Measurements from ENCODE around the gene PDCD10. TPM values are rescaled to one million over a fixed set of nuclear protein-coding genes. Genes with fewer than 3 reads are reported as not detected.

Gene PDCD10
- total RNA-seq, 2 donors from 2014 or later, result 51.1 to 55.5 TPM

- H3K27ac Mint-ChIP-seq, result peak overlapping the region; percentile 19
- H3K36me3 Mint-ChIP-seq (ENCODE audit: low read depth), result peaks cover 3% of the 10 kb centered on the region
- no peak overlapping the region for H3K4me3 Mint-ChIP-seq
- ATAC-seq (no peak), DNase-seq (no peak)
- peaks cover 46% of the 10 kb centered on the region for H3K4me1 Mint-ChIP-seq
- H3K27me3 Mint-ChIP-seq, result no peaks in the 10 kb centered on the region
- H3K9me3 ChIP-seq (ENCODE audit: control insufficient read depth, low read length, poor library complexity, severe bottlenecking), result no peaks in the 10 kb centered on the region
Observed at GRCh38 chr3:167728632-167729323, 5.9 kb downstream of the PDCD10 start.

DNA sequence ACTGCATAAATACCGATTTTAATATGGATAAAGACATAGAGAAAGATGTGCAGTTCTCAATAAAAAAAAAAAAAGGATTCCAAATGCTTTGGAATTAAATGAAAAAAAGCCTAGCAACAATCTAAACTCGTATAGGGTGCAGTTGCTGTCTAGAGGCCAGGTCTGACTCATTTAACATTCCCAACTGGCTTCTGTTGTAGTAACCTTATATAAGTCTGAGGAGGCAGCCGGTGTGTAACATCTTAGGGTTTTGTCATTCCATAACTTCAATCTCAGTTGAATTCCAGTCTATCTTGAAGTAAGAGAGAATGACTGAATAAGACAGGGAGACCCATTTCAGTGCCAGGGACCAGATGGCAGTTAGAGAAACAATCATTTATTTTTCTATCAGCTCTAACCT is 6.5 kb downstream of the PDCD10 start:
- H3K36me3 Mint-ChIP-seq (ENCODE audit: low read depth), result peaks cover 3% of the 10 kb centered on the region
- no peaks in the 10 kb centered on the region for H3K9me3 ChIP-seq (ENCODE audit: control insufficient read depth, low read length, poor library complexity, severe bottlenecking)
- no peaks in the 10 kb centered on the region for H3K27me3 Mint-ChIP-seq
- H3K4me1 Mint-ChIP-seq, result peaks cover 49% of the 10 kb centered on the region
- no peak for DNase-seq
- ATAC-seq, result no peak
- H3K27ac Mint-ChIP-seq, result peak overlapping the region; percentile 54
- H3K4me3 Mint-ChIP-seq, result no peak overlapping the region

GRCh38 chr3:167723872-167724271 is 10.8 kb downstream of the PDCD10 start:
- no peaks in the 10 kb centered on the region for H3K9me3 ChIP-seq (ENCODE audit: control insufficient read depth, low read length, poor library complexity, severe bottlenecking)
- Mint-ChIP-seq H3K27ac (peak overlapping the region; percentile 63), H3K27me3 (no peaks in the 10 kb centered on the region), H3K4me3 (no peak overlapping the region), H3K4me1 (peaks cover 46% of the 10 kb centered on the region), H3K36me3 (ENCODE audit: low read depth) (peaks cover 5% of the 10 kb centered on the region)
- DNase-seq (no peak), ATAC-seq (no peak)

GRCh38 chr3:167723025-167723512 is 11.6 kb downstream of the PDCD10 start:
- H3K36me3 Mint-ChIP-seq (ENCODE audit: low read depth), result peaks cover 9% of the 10 kb centered on the region
- peak overlapping the region; percentile 63 for H3K27ac Mint-ChIP-seq
- H3K27me3 Mint-ChIP-seq, result no peaks in the 10 kb centered on the region
- DNase-seq (no peak), ATAC-seq (no peak)
- no peaks in the 10 kb centered on the region for H3K9me3 ChIP-seq (ENCODE audit: control insufficient read depth, low read length, poor library complexity, severe bottlenecking)
- no peak overlapping the region for H3K4me3 Mint-ChIP-seq
- peaks cover 38% of the 10 kb centered on the region for H3K4me1 Mint-ChIP-seq

GRCh38 chr3:167718582-167718981 is 16.1 kb downstream of the PDCD10 start:
- peaks cover 25% of the 10 kb centered on the region for H3K36me3 Mint-ChIP-seq (ENCODE audit: low read depth)
- H3K4me1 Mint-ChIP-seq, result peaks cover 42% of the 10 kb centered on the region
- ATAC-seq (no peak), DNase-seq (no peak)
- no peak overlapping the region for H3K4me3 Mint-ChIP-seq
- no peaks in the 10 kb centered on the region for H3K27me3 Mint-ChIP-seq
- H3K9me3 ChIP-seq (ENCODE audit: control insufficient read depth, low read length, poor library complexity, severe bottlenecking), result no peaks in the 10 kb centered on the region
- peak overlapping the region; percentile 11 for H3K27ac Mint-ChIP-seq

GRCh38 chr3:167716920-167717319 is 17.8 kb downstream of the PDCD10 start:
- Mint-ChIP-seq H3K27me3 (no peaks in the 10 kb centered on the region), H3K4me3 (no peak overlapping the region), H3K36me3 (ENCODE audit: low read depth) (peaks cover 30% of the 10 kb centered on the region), H3K27ac (no peak overlapping the region), H3K4me1 (peaks cover 48% of the 10 kb centered on the region)
- ATAC-seq, result no peak
- no peak for DNase-seq
- no peaks in the 10 kb centered on the region for H3K9me3 ChIP-seq (ENCODE audit: control insufficient read depth, low read length, poor library complexity, severe bottlenecking)

- no peaks in the 10 kb centered on the region for H3K27me3 Mint-ChIP-seq
- ATAC-seq (no peak), DNase-seq (no peak)
- H3K27ac Mint-ChIP-seq, result no peak overlapping the region
- H3K4me3 Mint-ChIP-seq, result no peak overlapping the region
- no peaks in the 10 kb centered on the region for H3K9me3 ChIP-seq (ENCODE audit: control insufficient read depth, low read length, poor library complexity, severe bottlenecking)
- peaks cover 49% of the 10 kb centered on the region for H3K4me1 Mint-ChIP-seq
- H3K36me3 Mint-ChIP-seq (ENCODE audit: low read depth), result peaks cover 35% of the 10 kb centered on the region
Observed at GRCh38 chr3:167714871-167715270, 19.8 kb downstream of the PDCD10 start.

- H3K27me3 Mint-ChIP-seq, result no peaks in the 10 kb centered on the region
- peaks cover 23% of the 10 kb centered on the region for H3K36me3 Mint-ChIP-seq (ENCODE audit: low read depth)
- peak overlapping the region; percentile 10 for H3K27ac Mint-ChIP-seq
- no peak for ATAC-seq
- no peak overlapping the region for H3K4me3 Mint-ChIP-seq
- H3K4me1 Mint-ChIP-seq, result peaks cover 57% of the 10 kb centered on the region
- H3K9me3 ChIP-seq (ENCODE audit: control insufficient read depth, low read length, poor library complexity, severe bottlenecking), result no peaks in the 10 kb centered on the region
- DNase-seq, result no peak
Observed at GRCh38 chr3:167712445-167712844, 22.2 kb downstream of the PDCD10 start.

GRCh38 chr3:167711439-167711838 is 23.3 kb downstream of the PDCD10 start:
- Mint-ChIP-seq H3K27ac (peak overlapping the region; percentile 68), H3K4me1 (peaks cover 60% of the 10 kb centered on the region), H3K4me3 (no peak overlapping the region), H3K36me3 (ENCODE audit: low read depth) (peaks cover 23% of the 10 kb centered on the region), H3K27me3 (no peaks in the 10 kb centered on the region)
- no peak for ATAC-seq
- no peaks in the 10 kb centered on the region for H3K9me3 ChIP-seq (ENCODE audit: control insufficient read depth, low read length, poor library complexity, severe bottlenecking)
- DNase-seq, result no peak

GRCh38 chr3:167710552-167710951 is 24.1 kb downstream of the PDCD10 start:
- Mint-ChIP-seq H3K27ac (peak overlapping the region; percentile 68), H3K4me3 (no peak overlapping the region), H3K4me1 (peaks cover 57% of the 10 kb centered on the region), H3K36me3 (ENCODE audit: low read depth) (peaks cover 19% of the 10 kb centered on the region), H3K27me3 (no peaks in the 10 kb centered on the region)
- no peak for DNase-seq
- H3K9me3 ChIP-seq (ENCODE audit: control insufficient read depth, low read length, poor library complexity, severe bottlenecking), result no peaks in the 10 kb centered on the region
- no peak for ATAC-seq

GRCh38 chr3:167709690-167710089 is 25.0 kb downstream of the PDCD10 start:
- H3K27ac Mint-ChIP-seq, result no peak overlapping the region
- no peak for DNase-seq
- no peaks in the 10 kb centered on the region for H3K27me3 Mint-ChIP-seq
- no peaks in the 10 kb centered on the region for H3K9me3 ChIP-seq (ENCODE audit: control insufficient read depth, low read length, poor library complexity, severe bottlenecking)
- H3K4me1 Mint-ChIP-seq, result peaks cover 49% of the 10 kb centered on the region
- no peak for ATAC-seq
- H3K36me3 Mint-ChIP-seq (ENCODE audit: low read depth), result peaks cover 11% of the 10 kb centered on the region
- no peak overlapping the region for H3K4me3 Mint-ChIP-seq

DNA sequence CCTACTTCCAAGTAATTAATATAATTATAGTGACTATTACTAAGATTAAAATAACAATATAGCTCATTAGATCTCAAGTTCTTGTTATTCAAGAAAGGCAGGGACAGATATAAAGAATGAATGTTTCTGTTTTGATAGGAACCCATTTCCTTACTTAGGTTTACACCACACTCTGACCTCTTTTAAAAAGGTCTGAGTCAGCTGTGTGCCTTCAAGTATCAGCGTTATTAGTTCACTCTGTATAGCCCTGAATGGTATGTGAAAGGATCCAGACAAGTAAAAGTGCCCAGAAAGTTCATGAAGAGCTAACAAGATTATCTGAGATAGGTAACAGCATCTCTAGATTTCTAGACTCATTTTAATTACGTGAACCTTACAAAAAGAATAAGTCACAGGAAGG is 28.9 kb downstream of the PDCD10 start:
- peaks cover 18% of the 10 kb centered on the region for H3K4me1 Mint-ChIP-seq
- DNase-seq (no peak), ATAC-seq (no peak)
- H3K4me3 Mint-ChIP-seq, result no peak overlapping the region
- peaks cover 6% of the 10 kb centered on the region for H3K36me3 Mint-ChIP-seq (ENCODE audit: low read depth)
- H3K9me3 ChIP-seq (ENCODE audit: control insufficient read depth, low read length, poor library complexity, severe bottlenecking), result no peaks in the 10 kb centered on the region
- no peaks in the 10 kb centered on the region for H3K27me3 Mint-ChIP-seq
- H3K27ac Mint-ChIP-seq, result peak overlapping the region; percentile 73

- Mint-ChIP-seq H3K27me3 (no peaks in the 10 kb centered on the region), H3K4me3 (no peak overlapping the region), H3K36me3 (ENCODE audit: low read depth) (peaks cover 5% of the 10 kb centered on the region), H3K4me1 (peaks cover 8% of the 10 kb centered on the region), H3K27ac (peak overlapping the region; percentile 19)
- ATAC-seq (no peak), DNase-seq (no peak)
- no peaks in the 10 kb centered on the region for H3K9me3 ChIP-seq (ENCODE audit: control insufficient read depth, low read length, poor library complexity, severe bottlenecking)
Observed at GRCh38 chr3:167700926-167701325, 33.8 kb downstream of the PDCD10 start.

GRCh38 chr3:167700046-167700445 is 34.6 kb downstream of the PDCD10 start:
- Mint-ChIP-seq H3K27ac (peak overlapping the region; percentile 19), H3K27me3 (no peaks in the 10 kb centered on the region), H3K4me3 (no peak overlapping the region), H3K36me3 (ENCODE audit: low read depth) (peaks cover 5% of the 10 kb centered on the region), H3K4me1 (peaks cover 6% of the 10 kb centered on the region)
- ATAC-seq, result no peak
- H3K9me3 ChIP-seq (ENCODE audit: control insufficient read depth, low read length, poor library complexity, severe bottlenecking), result no peaks in the 10 kb centered on the region
- DNase-seq, result no peak

Data from T-helper 17 cell (primary cell).